ENCODE results near the gene HMGB2.

The HMGB2 gene

GRCh38 chr4:173334085-173334890, at the start of gene HMGB2:
HMGB2 (minus strand) TSS chr4:173334358; CDS start chr4:173333649, 709 bp downstream.
- DNase-seq: peak; percentile 100

DNA sequence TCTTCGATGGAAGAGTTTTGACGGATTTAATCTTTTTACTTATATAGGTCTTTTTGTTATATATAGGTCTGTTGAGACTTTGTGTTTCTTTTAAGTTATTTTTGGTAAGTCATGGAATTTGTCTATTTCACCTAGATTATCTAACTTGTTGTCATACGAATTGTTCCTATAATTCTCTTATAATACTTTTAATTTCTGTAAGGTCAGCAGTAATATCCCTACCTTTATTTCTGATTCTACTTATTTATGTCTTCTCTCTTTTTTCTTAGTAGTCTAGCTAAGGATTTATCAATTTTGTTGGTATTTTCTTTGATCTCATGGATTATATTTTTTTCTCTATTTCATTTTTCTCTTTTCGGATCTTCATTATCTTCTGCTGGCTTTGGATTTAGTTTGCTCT, 48.2 kb upstream of the HMGB2 start:
- DNase-seq: no peak

DNA sequence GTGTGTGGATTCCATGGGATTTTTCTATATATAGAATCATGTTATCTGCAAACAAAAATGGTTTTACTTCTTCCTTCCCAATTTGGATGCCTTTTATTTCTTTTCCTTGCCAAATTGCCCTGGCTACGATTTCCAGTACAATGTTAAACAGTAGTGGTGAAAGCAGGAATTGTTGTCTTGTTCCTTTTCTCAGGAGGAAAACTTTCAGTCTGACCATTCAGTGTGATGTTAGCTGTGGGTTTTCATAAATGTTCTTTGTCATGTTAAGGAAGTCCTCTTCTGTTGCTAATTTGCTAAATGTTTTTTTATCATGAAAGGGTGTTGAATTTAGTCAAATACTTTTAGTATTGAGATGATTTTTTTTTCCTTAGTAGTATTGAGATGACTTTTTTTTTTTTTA, 47.5 kb upstream of the HMGB2 start:
- no peak for DNase-seq

GRCh38 chr4:173380987-173381386, 46.8 kb upstream of the HMGB2 start:
- no peak for DNase-seq

- DNase-seq: no peak
Measured at GRCh38 chr4:173379929-173380328, 45.8 kb upstream of the HMGB2 start.

DNA sequence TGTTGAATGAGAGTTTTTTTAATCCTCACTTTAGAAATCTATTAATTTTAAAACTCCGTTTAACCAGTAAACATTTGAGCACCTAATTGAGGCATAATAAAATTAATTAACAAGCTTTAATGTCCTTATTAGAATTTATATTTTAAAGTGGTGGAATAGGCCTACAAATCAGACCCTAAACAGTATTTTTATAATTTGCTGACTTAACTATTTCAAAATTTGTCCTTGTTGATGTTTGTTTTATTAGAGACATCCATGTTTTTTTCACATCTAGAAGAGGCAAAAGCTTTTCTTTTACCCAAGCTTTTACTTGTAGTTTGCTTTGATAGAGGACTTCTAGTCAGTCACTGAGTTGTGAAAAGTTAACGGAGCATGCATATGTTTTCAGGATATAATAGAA, 40.4 kb upstream of the HMGB2 start:
- no peak for DNase-seq

- DNase-seq: peak; percentile 43
Measured at GRCh38 chr4:173371292-173372192, 37.4 kb upstream of the HMGB2 start.

- peak; percentile 97 for DNase-seq
Measured at GRCh38 chr4:173370477-173371291, 36.5 kb upstream of the HMGB2 start, which contains the start of gene SAP30. SAP30 (plus strand) TSS chr4:173370954; CDS start chr4:173371183, 229 bp downstream.

DNA sequence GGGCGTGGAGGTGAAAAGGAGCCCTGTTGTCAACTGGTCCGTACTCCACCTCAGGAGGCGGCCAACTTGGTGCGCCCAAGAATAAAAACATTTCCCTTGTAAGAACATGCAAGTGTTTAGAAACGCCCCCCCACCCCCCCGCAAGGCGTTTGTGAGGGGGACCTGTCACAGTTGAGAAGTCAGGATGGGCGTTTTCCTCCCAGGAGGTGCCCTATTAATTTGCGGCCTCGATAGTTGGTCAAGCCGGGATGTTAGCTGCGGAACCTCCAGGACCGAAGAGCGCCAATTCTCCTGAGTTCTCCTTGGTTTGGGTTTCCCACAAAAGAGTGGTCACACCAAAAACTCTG, 35.9 kb upstream of the HMGB2 start:
- peak; percentile 76 for DNase-seq

GRCh38 chr4:173367946-173368345, 33.8 kb upstream of the HMGB2 start:
- DNase-seq: no peak

GRCh38 chr4:173367285-173367684, 33.1 kb upstream of the HMGB2 start:
- DNase-seq: peak; percentile 15

- no peak for DNase-seq
Measured at GRCh38 chr4:173365359-173365996, 31.3 kb upstream of the HMGB2 start.

- no peak for DNase-seq
Measured at GRCh38 chr4:173362666-173363065, 28.5 kb upstream of the HMGB2 start.

DNA sequence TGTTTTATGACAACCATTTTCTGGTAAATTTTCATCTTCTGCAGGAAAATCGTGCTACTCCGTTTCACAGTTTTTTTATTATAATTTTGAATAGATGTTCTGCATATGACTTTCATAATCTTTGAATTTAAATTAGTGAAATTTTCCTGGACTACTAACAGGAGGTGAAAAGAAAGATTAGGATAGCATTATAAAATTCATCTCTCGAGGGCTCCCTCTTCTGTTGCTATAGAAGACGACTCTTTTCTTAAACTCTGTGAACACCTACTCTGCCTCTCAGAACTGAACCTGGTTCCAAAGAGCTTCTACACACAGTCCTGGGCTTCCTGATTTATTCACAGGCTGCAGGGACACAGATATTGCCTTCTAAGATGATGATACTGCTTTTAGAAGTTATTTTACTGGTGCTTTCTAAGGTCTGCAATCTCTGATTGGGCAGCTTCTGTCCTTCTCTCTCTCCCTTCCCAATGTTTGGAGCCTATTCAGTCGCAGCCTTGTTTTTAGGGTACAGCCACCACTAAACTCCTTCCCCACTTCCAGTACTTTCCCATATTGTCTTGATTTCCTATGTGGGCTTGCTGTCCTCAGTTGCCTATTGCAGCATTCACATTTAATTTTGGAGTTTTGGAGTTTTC, 26.5 kb upstream of the HMGB2 start:
- no peak for DNase-seq

DNA sequence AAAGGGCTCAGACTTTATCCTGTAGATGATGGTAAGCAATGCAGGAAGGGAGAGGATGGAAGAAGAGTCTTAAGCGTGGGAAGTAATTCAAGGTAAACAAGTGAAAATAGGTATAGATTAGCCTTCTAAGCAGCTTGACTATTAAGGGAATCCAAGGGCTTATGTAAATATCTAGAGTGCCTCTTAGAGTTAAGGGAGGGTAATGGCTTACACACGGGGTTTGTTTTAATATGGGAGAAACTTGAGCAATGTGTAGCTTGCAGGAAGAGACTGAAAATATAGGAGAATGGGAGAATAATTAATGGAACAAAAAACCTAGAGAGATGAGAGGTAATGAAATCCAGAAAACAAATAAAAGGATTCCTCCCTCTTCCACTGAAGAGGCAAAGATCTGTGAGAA, 23.8 kb upstream of the HMGB2 start:
- DNase-seq: no peak

GRCh38 chr4:173347467-173347866, 13.3 kb upstream of the HMGB2 start:
- DNase-seq: no peak

DNA sequence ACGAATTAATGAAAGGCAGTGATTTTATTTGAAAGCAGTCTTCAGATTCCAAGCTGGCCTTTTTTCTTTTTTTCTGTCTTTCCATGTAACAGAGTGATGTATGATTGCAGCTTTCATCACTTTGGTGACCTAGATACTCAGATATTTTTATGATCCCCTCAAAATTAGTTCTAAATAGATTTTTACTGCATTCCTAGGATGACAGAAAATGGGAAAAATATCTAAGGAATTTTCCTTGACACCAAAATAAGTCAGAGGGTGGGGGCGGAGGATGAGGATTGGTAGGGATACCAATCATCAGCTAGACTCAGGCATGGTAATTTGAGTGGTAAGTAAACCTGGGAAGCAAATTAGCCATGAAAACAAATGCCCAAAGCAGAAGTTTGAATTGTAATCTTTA, 11.9 kb upstream of the HMGB2 start:
- DNase-seq: no peak

DNA sequence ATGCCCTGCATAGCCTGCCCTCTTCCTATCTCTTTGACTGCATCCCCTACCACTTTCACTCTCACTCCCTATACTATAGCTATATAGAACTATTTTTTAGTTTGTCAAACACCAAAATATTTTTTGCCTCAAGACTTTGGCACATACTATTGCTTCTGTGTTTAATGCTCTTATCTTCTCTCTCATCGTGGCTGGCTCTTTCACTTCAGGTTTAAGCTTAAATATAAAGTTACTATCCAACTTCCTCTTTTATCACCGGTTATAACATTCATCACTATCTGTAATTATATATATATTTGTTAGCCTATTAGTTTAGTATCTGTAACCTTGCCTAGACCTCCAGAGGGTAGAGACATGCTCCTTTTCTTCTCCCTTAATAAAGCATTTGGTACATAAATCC, 11.5 kb upstream of the HMGB2 start:
- DNase-seq: no peak

DNA sequence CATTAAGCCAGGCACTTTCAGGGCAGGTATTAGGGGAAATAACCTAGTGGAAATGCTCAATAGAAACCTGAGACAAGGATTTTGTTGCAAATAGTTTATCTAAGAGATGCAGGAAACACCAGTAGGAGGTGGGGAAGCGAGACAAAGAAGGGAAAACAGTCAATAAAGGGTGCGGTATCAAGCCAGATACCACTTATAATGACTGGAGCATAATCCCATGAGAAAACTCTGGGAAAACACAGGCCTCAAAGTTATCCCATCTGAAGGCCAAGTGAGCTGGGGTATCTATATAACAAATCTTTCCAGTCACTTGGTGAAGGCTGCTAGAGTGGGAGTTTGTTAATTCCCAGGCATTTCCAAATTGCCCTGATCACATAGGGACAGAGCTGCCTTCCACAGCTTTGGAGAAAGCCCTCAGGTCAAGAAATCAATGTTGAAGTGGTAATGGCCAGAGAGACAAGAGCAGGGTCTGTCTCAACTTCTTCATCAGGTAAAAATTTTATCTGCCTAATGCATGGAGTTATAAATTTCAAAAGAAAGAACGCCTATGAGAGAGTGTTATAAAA, 9.8 kb upstream of the HMGB2 start:
- no peak for DNase-seq

DNA sequence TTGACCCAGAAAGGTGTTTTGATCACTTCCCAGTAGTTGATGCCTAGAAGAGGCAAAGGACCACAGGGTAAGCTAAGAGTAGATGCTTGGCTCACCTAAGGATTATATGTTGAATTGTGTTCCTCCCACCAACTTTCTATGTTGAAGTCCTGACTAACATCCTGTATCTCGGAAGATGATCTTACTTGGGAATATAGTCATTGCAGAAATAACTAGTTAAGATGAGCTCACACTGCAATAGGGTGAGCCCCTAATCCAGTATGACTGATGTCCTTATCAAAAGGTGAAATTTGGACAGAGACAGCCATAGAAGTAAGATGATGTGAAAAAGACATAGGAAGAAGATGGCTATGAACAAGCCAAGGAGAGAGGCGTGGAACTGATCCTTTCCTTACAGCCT, 3.3 kb upstream of the HMGB2 start:
- no peak for DNase-seq

GRCh38 chr4:173334891-173335752, 964 bp upstream of the HMGB2 start:
- peak; percentile 39 for DNase-seq
